Measurements from ENCODE around the gene BICC1. TPM values are rescaled to one million over a fixed set of nuclear protein-coding genes. Genes with fewer than 3 reads are reported as not detected.

Gene BICC1
- total and polyA plus RNA-seq, 2 of the 13 experiments (the other 11 are each of a cell fraction or from before 2014, with no cell fraction given): 0.18 to 1.5 TPM

- H4K20me1 ChIP-seq (ENCODE audit: insufficient read depth, low read length): no peaks in the 10 kb centered on the region
- no peak overlapping the region for H3K9ac ChIP-seq (ENCODE audit: insufficient read depth, low read depth, low read length)
- no peak overlapping the region for H3K27ac ChIP-seq (ENCODE audit: extremely low read length, insufficient read depth, low read length)
- DNase-seq (ENCODE audit: low spot score) (peak; percentile 89), ATAC-seq (peak; percentile 32; the same call in 1 of the 3 replicates), FAIRE-seq (peak; percentile 81)
- H3K4me2 ChIP-seq (ENCODE audit: low read depth, low read length): peak overlapping the region; percentile 26
- peaks cover 27% of the 10 kb centered on the region for H3K4me1 ChIP-seq (ENCODE audit: insufficient read depth, low read length)
- no peak overlapping the region for H2AFZ ChIP-seq (ENCODE audit: low read length)
- BruUV-seq (replicated peaks): no TSS peak
- no peaks in the 10 kb centered on the region for H3K27me3 ChIP-seq (ENCODE audit: control insufficient read depth in 1 of 2, insufficient read depth in 2 of 2, low read length in 2 of 2)
- ChIA-PET POLR2A (no interaction called here), CTCF (ENCODE audit: low intra/inter-chr PET ratio, low total read pairs) (no interaction called here)
- H3K79me2 ChIP-seq (ENCODE audit: insufficient read depth, low read length): no peaks in the 10 kb centered on the region
- H3K9me3 ChIP-seq (ENCODE audit: low read length): peaks cover 15% of the 10 kb centered on the region; the same call in 1 of the 2 replicates
- intact Hi-C loops (cut with micrococcal nuclease; ENCODE audit: unreplicated experiment): loop anchor here (1.0 to 5.0 kb wide), 2 partner anchors 25 to 130 kb away; no protein-coding TSS in a partner anchor
- 13% methylated on average over 4 of the region's 4 CpGs for WGBS (ENCODE audit: low lambda C conversion rate)
- H3K4me3 ChIP-seq (replicated peaks in 1 of 3; ENCODE audit: insufficient read depth in 1 of 3, low read depth in 2 of 3, low read length in 3 of 3): no peak overlapping the region
- H3K36me3 ChIP-seq (replicated peaks in 1 of 2; ENCODE audit: control insufficient read depth in 1 of 2, insufficient read depth in 2 of 2, low read length in 2 of 2): no peaks in the 10 kb centered on the region
- in situ Hi-C loops (cut with HindIII; ENCODE audit: extremely low pct_ligation_motif_present, low pct_unique_long_range_greater_than_20kb): no loop called here
- TF ChIP-seq ZKSCAN1 (IDR thresholded peaks at IDR 0.05; ENCODE audit: low read length) (no peak), FOXP1 (IDR thresholded peaks at IDR 0.05) (no peak), FOXP1 (CRISPR knock-in tag; IDR thresholded peaks at IDR 0.05) (peak; percentile 57; the same call in 1 of the 2 replicates), NFIB (CRISPR knock-in tag; IDR thresholded peaks at IDR 0.05; ENCODE audit: borderline replicate concordance) (no peak), TMF1 (CRISPR knock-in tag; IDR thresholded peaks at IDR 0.05; ENCODE audit: low read depth) (no peak), MAZ (IDR thresholded peaks at IDR 0.05; ENCODE audit: borderline replicate concordance, low read depth, low read length) (no peak), MAZ (CRISPR knock-in tag; IDR thresholded peaks at IDR 0.05; ENCODE audit: low read depth) (no peak), HNF1A (IDR thresholded peaks at IDR 0.05; ENCODE audit: low read depth) (no peak), HNF1A (CRISPR knock-in tag; IDR thresholded peaks at IDR 0.05; ENCODE audit: borderline replicate concordance) (no peak), MBD4 (IDR thresholded peaks at IDR 0.05; ENCODE audit: borderline replicate concordance, low read length) (no peak), ZNF747 (CRISPR knock-in tag; IDR thresholded peaks at IDR 0.05; ENCODE audit: borderline replicate concordance) (no peak), SOX6 (IDR thresholded peaks at IDR 0.05) (no peak), SOX6 (CRISPR knock-in tag; IDR thresholded peaks at IDR 0.05) (peak; percentile 29; the same call in 1 of the 2 replicates), ZNF598 (CRISPR knock-in tag; IDR thresholded peaks at IDR 0.05; ENCODE audit: borderline replicate concordance) (no peak), LCORL (IDR thresholded peaks at IDR 0.05) (no peak), LCORL (CRISPR knock-in tag; IDR thresholded peaks at IDR 0.05) (no peak), TEAD3 (CRISPR knock-in tag; optimal IDR thresholded peaks at IDR 0.05; ENCODE audit: borderline replicate concordance) (no peak), ZNF234 (CRISPR knock-in tag; conservative IDR thresholded peaks at IDR 0.05) (no peak), FOXA1 (IDR thresholded peaks at IDR 0.05) (no peak), FOXA1 (CRISPR knock-in tag; IDR thresholded peaks at IDR 0.05) (0 out of 2 replicates have a peak, but pooled peaks have one; percentile 20)
- TF ChIP-seq, protein P1, sequence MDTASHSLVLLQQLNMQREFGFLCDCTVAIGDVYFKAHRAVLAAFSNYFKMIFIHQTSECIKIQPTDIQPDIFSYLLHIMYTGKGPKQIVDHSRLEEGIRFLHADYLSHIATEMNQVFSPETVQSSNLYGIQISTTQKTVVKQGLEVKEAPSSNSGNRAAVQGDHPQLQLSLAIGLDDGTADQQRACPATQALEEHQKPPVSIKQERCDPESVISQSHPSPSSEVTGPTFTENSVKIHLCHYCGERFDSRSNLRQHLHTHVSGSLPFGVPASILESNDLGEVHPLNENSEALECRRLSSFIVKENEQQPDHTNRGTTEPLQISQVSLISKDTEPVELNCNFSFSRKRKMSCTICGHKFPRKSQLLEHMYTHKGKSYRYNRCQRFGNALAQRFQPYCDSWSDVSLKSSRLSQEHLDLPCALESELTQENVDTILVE (CRISPR knock-in tag; IDR thresholded peaks at IDR 0.05): no peak
- TF ChIP-seq, protein P2, sequence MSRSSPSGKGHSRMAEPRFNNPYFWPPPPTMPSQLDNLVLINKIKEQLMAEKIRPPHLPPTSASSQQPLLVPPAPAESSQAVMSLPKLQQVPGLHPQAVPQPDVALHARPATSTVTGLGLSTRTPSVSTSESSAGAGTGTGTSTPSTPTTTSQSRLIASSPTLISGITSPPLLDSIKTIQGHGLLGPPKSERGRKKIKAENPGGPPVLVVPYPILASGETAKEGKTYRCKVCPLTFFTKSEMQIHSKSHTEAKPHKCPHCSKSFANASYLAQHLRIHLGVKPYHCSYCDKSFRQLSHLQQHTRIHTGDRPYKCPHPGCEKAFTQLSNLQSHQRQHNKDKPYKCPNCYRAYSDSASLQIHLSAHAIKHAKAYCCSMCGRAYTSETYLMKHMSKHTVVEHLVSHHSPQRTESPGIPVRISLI (CRISPR knock-in tag; IDR thresholded peaks at IDR 0.05; ENCODE audit: borderline replicate concordance): peak; percentile 30; the same call in 1 of the 2 replicates
These were observed 149.6 kb downstream of the BICC1 start for GRCh38 chr10:58662314-58662713.
